Measurements from ENCODE around the gene EVI5L. TPM values are rescaled to one million over a fixed set of nuclear protein-coding genes. Genes with fewer than 3 reads are reported as not detected.

Gene EVI5L
- total RNA-seq, 1 donor, result 17.2 TPM

GRCh38 chr19:7867092-7867844 is 37.2 kb downstream of the EVI5L start:
- Histone ChIP-seq H3K9me3 (ENCODE audit: low read depth, low read length) (no peaks in the 10 kb centered on the region), H3K27me3 (ENCODE audit: insufficient read depth, low read length) (peaks cover 26% of the 10 kb centered on the region), H3K4me3 (ENCODE audit: low read length) (no peak overlapping the region), H3K4me1 (ENCODE audit: insufficient read depth, low read length) (peaks cover 32% of the 10 kb centered on the region)

- Histone ChIP-seq H3K4me1 (ENCODE audit: insufficient read depth, low read length) (peaks cover 34% of the 10 kb centered on the region), H3K27me3 (ENCODE audit: insufficient read depth, low read length) (peaks cover 31% of the 10 kb centered on the region), H3K9me3 (ENCODE audit: low read depth, low read length) (no peaks in the 10 kb centered on the region), H3K4me3 (ENCODE audit: low read length) (no peak overlapping the region)
Measured at GRCh38 chr19:7868326-7868670, 38.3 kb downstream of the EVI5L start.

- H3K27me3 ChIP-seq (ENCODE audit: insufficient read depth, low read length), result peaks cover 30% of the 10 kb centered on the region
- H3K4me1 ChIP-seq (ENCODE audit: insufficient read depth, low read length), result peaks cover 37% of the 10 kb centered on the region
Measured at GRCh38 chr19:7868671-7869452, 38.8 kb downstream of the EVI5L start.

GRCh38 chr19:7869453-7869909 is 39.5 kb downstream of the EVI5L start:
- Histone ChIP-seq H3K4me1 (ENCODE audit: insufficient read depth, low read length) (peaks cover 38% of the 10 kb centered on the region), H3K27me3 (ENCODE audit: insufficient read depth, low read length) (peaks cover 28% of the 10 kb centered on the region)

More at GRCh38 chr19:7868671-7869452, 38.8 kb downstream of the EVI5L start:
- Histone ChIP-seq H3K4me3 (ENCODE audit: low read length) (peak overlapping the region; percentile 22), H3K9me3 (ENCODE audit: low read depth, low read length) (no peaks in the 10 kb centered on the region)

GRCh38 chr19:7869910-7870511 is 40.0 kb downstream of the EVI5L start:
- peaks cover 33% of the 10 kb centered on the region for H3K27me3 ChIP-seq (ENCODE audit: insufficient read depth, low read length)
- peaks cover 42% of the 10 kb centered on the region for H3K4me1 ChIP-seq (ENCODE audit: insufficient read depth, low read length)
- peak overlapping the region; percentile 10 for H3K4me3 ChIP-seq (ENCODE audit: low read length)
- no peaks in the 10 kb centered on the region for H3K9me3 ChIP-seq (ENCODE audit: low read depth, low read length)

More at GRCh38 chr19:7869453-7869909, 39.5 kb downstream of the EVI5L start:
- Histone ChIP-seq H3K9me3 (ENCODE audit: low read depth, low read length) (no peaks in the 10 kb centered on the region), H3K4me3 (ENCODE audit: low read length) (peak overlapping the region; percentile 10)

- Histone ChIP-seq H3K9me3 (ENCODE audit: low read depth, low read length) (no peaks in the 10 kb centered on the region), H3K4me1 (ENCODE audit: insufficient read depth, low read length) (peaks cover 42% of the 10 kb centered on the region), H3K4me3 (ENCODE audit: low read length) (no peak overlapping the region), H3K27me3 (ENCODE audit: insufficient read depth, low read length) (peaks cover 31% of the 10 kb centered on the region)
Measured at GRCh38 chr19:7870571-7871436, 40.8 kb downstream of the EVI5L start.

GRCh38 chr19:7871437-7872305 is 41.7 kb downstream of the EVI5L start:
- no peak overlapping the region for H3K4me3 ChIP-seq (ENCODE audit: low read length)
- no peaks in the 10 kb centered on the region for H3K9me3 ChIP-seq (ENCODE audit: low read depth, low read length)
- H3K27me3 ChIP-seq (ENCODE audit: insufficient read depth, low read length), result peaks cover 33% of the 10 kb centered on the region
- H3K4me1 ChIP-seq (ENCODE audit: insufficient read depth, low read length), result peaks cover 42% of the 10 kb centered on the region

- Histone ChIP-seq H3K9me3 (ENCODE audit: low read depth, low read length) (no peaks in the 10 kb centered on the region), H3K27me3 (ENCODE audit: insufficient read depth, low read length) (peaks cover 28% of the 10 kb centered on the region), H3K4me3 (ENCODE audit: low read length) (no peak overlapping the region), H3K4me1 (ENCODE audit: insufficient read depth, low read length) (peaks cover 42% of the 10 kb centered on the region)
Measured at GRCh38 chr19:7872306-7873204, 42.5 kb downstream of the EVI5L start.

GRCh38 chr19:7873304-7874075 is 43.5 kb downstream of the EVI5L start:
- no peaks in the 10 kb centered on the region for H3K9me3 ChIP-seq (ENCODE audit: low read depth, low read length)
- H3K27me3 ChIP-seq (ENCODE audit: insufficient read depth, low read length), result peaks cover 24% of the 10 kb centered on the region
- H3K4me3 ChIP-seq (ENCODE audit: low read length), result no peak overlapping the region
- H3K4me1 ChIP-seq (ENCODE audit: insufficient read depth, low read length), result peaks cover 38% of the 10 kb centered on the region

- H3K9me3 ChIP-seq (ENCODE audit: low read depth, low read length), result no peaks in the 10 kb centered on the region
- H3K4me1 ChIP-seq (ENCODE audit: insufficient read depth, low read length), result peaks cover 31% of the 10 kb centered on the region
- no peak within 1 kb of the TSS for H3K4me3 ChIP-seq (ENCODE audit: low read length)
- peaks cover 22% of the 10 kb centered on the region for H3K27me3 ChIP-seq (ENCODE audit: insufficient read depth, low read length)
Measured at GRCh38 chr19:7874076-7874896, 44.3 kb downstream of the EVI5L start, which contains the start of gene PRR36. TSS of gene PRR36 (minus strand) at chr19:7874390. CDS start at chr19:7873689, 701 bp downstream.

- Histone ChIP-seq H3K4me3 (ENCODE audit: low read length) (no peak overlapping the region), H3K9me3 (ENCODE audit: low read depth, low read length) (no peaks in the 10 kb centered on the region), H3K4me1 (ENCODE audit: insufficient read depth, low read length) (peaks cover 25% of the 10 kb centered on the region), H3K27me3 (ENCODE audit: insufficient read depth, low read length) (peaks cover 22% of the 10 kb centered on the region)
Measured at GRCh38 chr19:7874897-7875273, 44.9 kb downstream of the EVI5L start.

Data from mononuclear cell (primary cell).